Endothelial cell of umbilical vein (primary cell): ENCODE results near the gene DSG3. TPM values are rescaled to one million over a fixed set of nuclear protein-coding genes. Genes with fewer than 3 reads are reported as not detected.

Source experiments
- BruUV-seq: library from RNA; stranded (reverse); fragments of 400-500 nt; replicated peaks from 2 replicates; lab custom pipeline; 2021; lab: Mats Ljungman, UMichigan
- CTCF ChIA-PET: fragments of 300-600, 350-600 bp; sonication (Branson Sonifier 250); formaldehyde crosslinking; loops from one replicate; lab custom pipeline; 2021; ENCODE audit warnings: antibody characterized with exemption, inconsistent platforms; lab: Charles Lee
- POLR2A ChIA-PET: fragments of 300-600, 350-600 bp; sonication (Branson Sonifier 250); formaldehyde crosslinking; loops from one replicate; lab custom pipeline; 2021; ENCODE audit warnings: antibody characterized with exemption, inconsistent platforms; lab: Charles Lee
- DNase-seq: peaks from one replicate; pipeline ENCODE4 v3.0.0-alpha.2; 2011; ENCODE audit warnings: low read depth, low spot score
- FAIRE-seq: peaks from 2 replicates; lab custom pipeline; 2011; peaks lifted over from hg19 to GRCh38; lab: Jason Lieb, UNC
- H2AFZ ChIP-seq: 2 replicates; pipeline ENCODE4 v1.6.0; 2012; ENCODE audit warnings: low read depth, low read length, control low read depth, inconsistent platforms
- H3K27ac ChIP-seq: 2 replicates; pipeline ENCODE4 v1.5.1; 2011; ENCODE audit warnings: low read depth, mild to moderate bottlenecking, control low read depth, low read length, moderate library complexity; ENCODE audit not compliant: insufficient read depth
- H3K27me3 ChIP-seq, 2 experiments: 2 replicates each; pipeline versions ENCODE4 v1.6.0 to v1.6.1; 2011; ENCODE audit warnings: low read length in 2 of 2, mixed read lengths in 1 of 2; ENCODE audit not compliant: control insufficient read depth in 2 of 2, insufficient read depth in 2 of 2
- H3K36me3 ChIP-seq, 2 experiments: 2 replicates in 1 of 2; 3 replicates in 1 of 2; pipeline ENCODE4 v1.5.1; 2011; ENCODE audit warnings: low read length in 2 of 2, mild to moderate bottlenecking in 1 of 2, moderate library complexity in 1 of 2; ENCODE audit not compliant: control insufficient read depth in 2 of 2, insufficient read depth in 2 of 2; ENCODE audit errors: extremely low read depth in 1 of 2
- H3K4me1 ChIP-seq: 3 replicates; pipeline ENCODE4 v1.5.1; 2011; ENCODE audit warnings: mild to moderate bottlenecking, low read length; ENCODE audit not compliant: control insufficient read depth, insufficient read depth; ENCODE audit errors: extremely low read depth
- H3K4me2 ChIP-seq: 2 replicates; pipeline ENCODE4 v1.6.1; 2011; ENCODE audit warnings: low read length, control low read depth, mixed read lengths; ENCODE audit not compliant: insufficient read depth
- H3K4me3 ChIP-seq, 3 experiments: fragments of 200-600 bp in 1 of 3; sonication (generic), shearing (Covaris generic) in 1 of 3; replicated peaks in 1 of 3; 2 replicates each; pipeline ENCODE4 v1.5.1; 2011 to 2016; ENCODE audit warnings: control low read depth in 3 of 3, low read length in 3 of 3, mild to moderate bottlenecking in 2 of 3, inconsistent platforms in 1 of 3, low read depth in 1 of 3, moderate library complexity in 1 of 3; ENCODE audit not compliant: insufficient read depth in 1 of 3
- H3K79me2 ChIP-seq: 2 replicates; pipeline ENCODE4 v1.6.0; 2012; ENCODE audit warnings: low read length, inconsistent platforms; ENCODE audit not compliant: control insufficient read depth, insufficient read depth
- H3K9ac ChIP-seq: replicated peaks from 2 replicates; pipeline ENCODE3; 2011; ENCODE audit warnings: low read length, control low read depth; ENCODE audit not compliant: insufficient read depth; ENCODE audit errors: extremely low read depth
- H3K9me1 ChIP-seq: replicated peaks from 3 replicates; pipeline ENCODE4 v1.6.0; 2011; ENCODE audit warnings: mild to moderate bottlenecking, low read length; ENCODE audit not compliant: control insufficient read depth, insufficient read depth; ENCODE audit errors: extremely low read depth
- H3K9me3 ChIP-seq: replicated peaks from 2 replicates; pipeline ENCODE4 v1.5.1; 2012; ENCODE audit warnings: low read length, inconsistent platforms; ENCODE audit not compliant: control insufficient read depth, insufficient read depth
- H4K20me1 ChIP-seq: replicated peaks from 2 replicates; pipeline ENCODE3; 2011; ENCODE audit warnings: mild to moderate bottlenecking, low read length; ENCODE audit not compliant: control insufficient read depth, insufficient read depth; ENCODE audit errors: extremely low read depth
- CTCF ChIP-seq, 2 donors: IDR thresholded peaks; 1 replicate in 1 of 2; 2 replicates in 1 of 2; pipeline ENCODE4 v1.5.1; 2011; ENCODE audit warnings: low read length in 2 of 2, mild to moderate bottlenecking in 2 of 2, moderate library complexity in 2 of 2, control low read depth in 1 of 2, inconsistent platforms in 1 of 2, low read depth in 1 of 2; ENCODE audit not compliant: insufficient read depth in 1 of 2; ENCODE audit errors: extremely low read depth in 1 of 2
- EZH2 ChIP-seq: IDR thresholded peaks from 2 replicates; pipeline ENCODE4 v1.6.1; 2012; ENCODE audit warnings: borderline replicate concordance, low read depth, mild to moderate bottlenecking, moderate library complexity, low read length, inconsistent platforms; ENCODE audit not compliant: severe bottlenecking
- FOS ChIP-seq: IDR thresholded peaks from 2 replicates; pipeline ENCODE4 v1.6.1; 2011; ENCODE audit warnings: mild to moderate bottlenecking, low read length, moderate library complexity, borderline replicate concordance; ENCODE audit not compliant: insufficient read depth
- GATA2 ChIP-seq: IDR thresholded peaks from 2 replicates; pipeline ENCODE4 v1.7.0; 2011; ENCODE audit warnings: low read depth, mild to moderate bottlenecking, moderate library complexity, mixed read lengths, low read length; ENCODE audit not compliant: insufficient read length, insufficient read depth
- JUN ChIP-seq: IDR thresholded peaks from 2 replicates; pipeline ENCODE4 v1.6.1; 2011; ENCODE audit warnings: borderline replicate concordance, low read depth; ENCODE audit not compliant: insufficient read length, insufficient read depth
- MAX ChIP-seq: IDR thresholded peaks from 2 replicates; pipeline ENCODE4 v1.6.1; 2011; ENCODE audit not compliant: insufficient read depth, insufficient read length
- MYC ChIP-seq: IDR thresholded peaks from one replicate; pipeline ENCODE4 v1.6.1; 2011; ENCODE audit warnings: mild to moderate bottlenecking, low read depth, low read length
- POLR2A ChIP-seq: IDR thresholded peaks from 2 replicates; pipeline ENCODE4 v1.6.1; 2012; ENCODE audit warnings: low read depth, mild to moderate bottlenecking, control low read depth, low read length
- POLR2AphosphoS5 ChIP-seq: IDR thresholded peaks from 2 replicates; pipeline ENCODE4 v1.6.1; 2012; ENCODE audit warnings: low read depth, mild to moderate bottlenecking, control low read depth, low read length, moderate library complexity; ENCODE audit not compliant: insufficient read depth
- dilution Hi-C: fragments of 300-500 bp; cut with MboI; formaldehyde crosslinking; loops from one replicate; pipeline ENCODE4 v1.15.0; 2019; ENCODE audit warnings: low sequenced_read_pairs; ENCODE audit not compliant: extremely low pct_ligation_motif_present
- intact Hi-C: fragments of 100-400 bp; cut with micrococcal nuclease; formaldehyde crosslinking; loops from one replicate; pipeline ENCODE4 v1.10.0; 2022
- polyA plus RNA-seq, 4 experiments: library from polyadenylated mRNA; depleted of rRNA in 3 of 4; stranded (reverse) in 3 of 4; unstranded in 1 of 4; fragments of >200 nt; gene quantifications; 2 replicates each; pipeline versions ENCODE4 v1.2.1 to v1.2.3, GENCODE V29; 2011 to 2012; ENCODE audit warnings: missing spikeins in 1 of 4
- total RNA-seq: library from RNA; stranded (reverse); gene quantifications from 2 replicates; pipeline ENCODE4 v1.2.3, GENCODE V29; 2021

The DSG3 gene
- total and polyA plus RNA-seq, 2 donors (not counting 3 experiments of a cell fraction or from before 2014, with no cell fraction given): 0.07 TPM; not detected in 1

DNA sequence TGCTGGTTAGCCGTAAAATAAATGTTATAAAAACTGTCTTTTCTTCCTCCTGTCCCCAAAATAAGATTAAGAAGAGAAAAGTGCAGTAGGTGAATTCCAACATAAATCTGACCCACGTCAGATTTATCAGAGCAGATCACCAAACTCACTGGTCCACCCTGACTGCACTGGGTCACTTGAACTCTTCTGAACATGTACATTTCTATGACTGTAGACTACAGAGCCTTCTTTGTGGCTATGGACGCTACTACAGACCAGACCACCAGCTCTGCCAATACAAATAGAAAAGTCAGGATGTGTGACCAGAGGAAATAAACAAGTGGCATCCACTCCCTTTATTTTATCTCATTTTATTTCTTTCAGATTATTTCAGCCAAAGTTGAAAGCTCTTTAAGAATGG is 62.0 kb downstream of the DSG3 start:
- Histone ChIP-seq H3K4me2 (no peak overlapping the region), H3K27me3 (no peaks in the 10 kb centered on the region), H3K79me2 (no peaks in the 10 kb centered on the region), H3K27ac (no peak overlapping the region), H4K20me1 (no peaks in the 10 kb centered on the region), H3K9ac (no peak overlapping the region), H3K4me3 (no peak overlapping the region), H3K9me3 (no peaks in the 10 kb centered on the region), H2AFZ (no peak overlapping the region), H3K9me1 (no peaks in the 10 kb centered on the region), H3K4me1 (no peaks in the 10 kb centered on the region), H3K36me3 (no peaks in the 10 kb centered on the region)
- intact Hi-C loops: no loop called here
- no peak for FAIRE-seq
- TF ChIP-seq CTCF (IDR thresholded peaks at IDR 0.05; ENCODE audit: extremely low read depth in 1 of 2, insufficient read depth in 1 of 2, low read depth in 1 of 2, low read length in 2 of 2) (no peak), POLR2AphosphoS5 (no peak), MAX (no peak), GATA2 (no peak)
- BruUV-seq: no TSS peak
- no peak for DNase-seq
- dilution Hi-C loops: no loop called here
- POLR2A ChIA-PET: no interaction called here
- CTCF ChIA-PET: no interaction called here

- no peak overlapping the region for H3K9ac ChIP-seq
- H3K27ac ChIP-seq: no peak overlapping the region
- no peak for FAIRE-seq
- ChIA-PET POLR2A (no interaction called here), CTCF (no interaction called here)
- no peaks in the 10 kb centered on the region for H3K9me1 ChIP-seq
- no peaks in the 10 kb centered on the region for H3K27me3 ChIP-seq
- BruUV-seq: no TSS peak
- intact Hi-C loops: no loop called here
- H3K36me3 ChIP-seq: no peaks in the 10 kb centered on the region
- H3K4me2 ChIP-seq: no peak overlapping the region
- DNase-seq: no peak
- no peak overlapping the region for H2AFZ ChIP-seq
- no peaks in the 10 kb centered on the region for H3K9me3 ChIP-seq
- H3K4me3 ChIP-seq: no peak overlapping the region
- no peaks in the 10 kb centered on the region for H4K20me1 ChIP-seq
- TF ChIP-seq FOS: no peak
- TF ChIP-seq MAX: no peak
- no peak for TF ChIP-seq JUN
- TF ChIP-seq EZH2: no peak
- no peak for TF ChIP-seq POLR2A
- no peak for TF ChIP-seq GATA2
- TF ChIP-seq POLR2AphosphoS5: no peak
- TF ChIP-seq CTCF (IDR thresholded peaks at IDR 0.05; ENCODE audit: extremely low read depth in 1 of 2, insufficient read depth in 1 of 2, low read depth in 1 of 2, low read length in 2 of 2): no peak
- TF ChIP-seq MYC: no peak
- H3K79me2 ChIP-seq: no peaks in the 10 kb centered on the region
- dilution Hi-C loops: no loop called here
- no peaks in the 10 kb centered on the region for H3K4me1 ChIP-seq
Observed at GRCh38 chr18:31510319-31510718, 62.8 kb downstream of the DSG3 start.
